OCI-LY1 (cell line): ENCODE measurements around the gene GRK5.

Experiments
- H2AFZ ChIP-seq: fragments of 200-600 bp; sonication (generic), shearing (Covaris generic); 2 replicates; pipeline ENCODE4 v1.6.0; 2014; ENCODE audit warnings: antibody characterized with exemption, mild to moderate bottlenecking, low read length
- H3F3A ChIP-seq: fragments of 200-600 bp; sonication (generic), shearing (Covaris generic); 2 replicates; pipeline ENCODE4 v1.6.0; 2014; ENCODE audit warnings: mild to moderate bottlenecking, antibody characterized with exemption, low read length, moderate library complexity; ENCODE audit not compliant: insufficient read depth
- H3K27ac ChIP-seq: fragments of 200-600 bp; sonication (generic); 2 replicates; pipeline ENCODE4 v1.5.1; 2014; ENCODE audit warnings: low read length, mixed run types, mild to moderate bottlenecking, low read depth; ENCODE audit not compliant: poor library complexity, severe bottlenecking
- H3K27me3 ChIP-seq: fragments of 200-600 bp; sonication (generic); 2 replicates; pipeline ENCODE4 v1.6.0; 2014; ENCODE audit warnings: antibody characterized with exemption, mild to moderate bottlenecking, low read length, moderate library complexity; ENCODE audit not compliant: insufficient read depth
- H3K36me3 ChIP-seq: fragments of 200-600 bp; sonication (generic); 2 replicates; pipeline ENCODE4 v1.6.1; 2014; ENCODE audit warnings: mild to moderate bottlenecking, antibody characterized with exemption, low read length, moderate library complexity, mixed read lengths; ENCODE audit not compliant: insufficient read depth
- H3K4me1 ChIP-seq: fragments of 200-600 bp; sonication (generic); 2 replicates; pipeline ENCODE4 v1.5.1; 2014; ENCODE audit warnings: mild to moderate bottlenecking, low read length, moderate library complexity; ENCODE audit not compliant: insufficient read depth, severe bottlenecking
- H3K4me2 ChIP-seq: fragments of 200-600 bp; sonication (generic), shearing (Covaris generic); 2 replicates; pipeline ENCODE4 v1.6.1; 2014; ENCODE audit warnings: low read length
- H3K4me3 ChIP-seq: fragments of 200-600 bp; sonication (generic); 2 replicates; pipeline ENCODE4 v1.5.1; 2014; ENCODE audit warnings: low read length, low read depth, mild to moderate bottlenecking, mixed read lengths; ENCODE audit not compliant: poor library complexity, severe bottlenecking
- H3K79me2 ChIP-seq: fragments of 200-600 bp; shearing (Covaris generic); 2 replicates; pipeline ENCODE4 v1.6.1; 2016; ENCODE audit warnings: mixed run types, low read length, mixed read lengths; ENCODE audit not compliant: insufficient read depth
- H3K9ac ChIP-seq: fragments of 200-600 bp; sonication (generic), shearing (Covaris generic); 2 replicates; pipeline ENCODE4 v1.6.1; 2014; ENCODE audit warnings: mild to moderate bottlenecking, low read length, mixed read lengths
- H3K9me2 ChIP-seq: fragments of 200-600 bp; sonication (generic), shearing (Covaris generic); 2 replicates; pipeline ENCODE4 v1.6.1; 2014; ENCODE audit warnings: low read depth, mild to moderate bottlenecking, low read length, mixed read lengths
- H3K9me3 ChIP-seq: fragments of 200-600 bp; shearing (Covaris generic); 2 replicates; pipeline ENCODE4 v1.6.1; 2014; ENCODE audit warnings: low read length, mixed read lengths
- H4K20me1 ChIP-seq: fragments of 200-600 bp; sonication (generic), shearing (Covaris generic); 2 replicates; pipeline ENCODE4 v1.6.0; 2016; ENCODE audit warnings: mild to moderate bottlenecking, low read length; ENCODE audit not compliant: insufficient read depth
- EZH2 ChIP-seq: fragments of 200-600 bp; sonication (generic), shearing (Covaris generic); IDR thresholded peaks from 2 replicates; pipeline ENCODE4 v1.8.0; 2017; ENCODE audit warnings: borderline replicate concordance, mixed run types, mild to moderate bottlenecking, antibody characterized with exemption, low read length, moderate library complexity, mixed read lengths
- TF ChIP-seq, protein P1 (sequence below): fragments of 200-600 bp; sonication (generic), shearing (Covaris generic); IDR thresholded peaks from 2 replicates; pipeline ENCODE4 v1.5.1; 2017; ENCODE audit warnings: mild to moderate bottlenecking, antibody characterized with exemption, low read length, moderate library complexity, mixed read lengths

GRK5 gene

DNA sequence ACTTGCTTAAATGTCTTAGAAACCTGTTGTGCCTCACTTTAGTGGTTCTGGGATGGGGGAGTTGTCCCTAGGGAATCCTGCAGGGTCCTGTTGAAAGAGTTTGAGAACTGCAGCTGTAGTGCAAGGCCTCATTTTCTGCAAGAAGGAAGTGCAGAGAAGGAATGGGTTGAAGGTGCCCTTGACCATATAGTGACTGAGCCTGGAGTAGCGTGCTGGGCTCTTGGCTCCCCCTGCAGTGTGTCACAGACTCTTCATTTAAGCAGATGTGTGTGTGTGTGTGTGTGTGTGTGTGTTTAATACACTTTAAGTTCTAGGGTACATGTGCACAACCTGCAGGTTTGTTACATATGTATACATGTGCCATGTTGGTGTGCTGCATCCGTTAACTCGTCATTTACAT is 92.2 kb downstream of the GRK5 start:
- Histone ChIP-seq H4K20me1 (no peaks in the 10 kb centered on the region), H3K9ac (no peak overlapping the region), H3F3A (no peaks in the 10 kb centered on the region), H3K9me3 (no peaks in the 10 kb centered on the region), H3K9me2 (no peaks in the 10 kb centered on the region), H3K36me3 (no peaks in the 10 kb centered on the region; the same call in 1 of the 2 replicates), H2AFZ (no peak overlapping the region), H3K79me2 (no peaks in the 10 kb centered on the region), H3K4me2 (no peak overlapping the region), H3K4me1 (peaks cover 3% of the 10 kb centered on the region), H3K27me3 (no peaks in the 10 kb centered on the region), H3K27ac (no peak overlapping the region), H3K4me3 (no peak overlapping the region)
- TF ChIP-seq, protein P1, sequence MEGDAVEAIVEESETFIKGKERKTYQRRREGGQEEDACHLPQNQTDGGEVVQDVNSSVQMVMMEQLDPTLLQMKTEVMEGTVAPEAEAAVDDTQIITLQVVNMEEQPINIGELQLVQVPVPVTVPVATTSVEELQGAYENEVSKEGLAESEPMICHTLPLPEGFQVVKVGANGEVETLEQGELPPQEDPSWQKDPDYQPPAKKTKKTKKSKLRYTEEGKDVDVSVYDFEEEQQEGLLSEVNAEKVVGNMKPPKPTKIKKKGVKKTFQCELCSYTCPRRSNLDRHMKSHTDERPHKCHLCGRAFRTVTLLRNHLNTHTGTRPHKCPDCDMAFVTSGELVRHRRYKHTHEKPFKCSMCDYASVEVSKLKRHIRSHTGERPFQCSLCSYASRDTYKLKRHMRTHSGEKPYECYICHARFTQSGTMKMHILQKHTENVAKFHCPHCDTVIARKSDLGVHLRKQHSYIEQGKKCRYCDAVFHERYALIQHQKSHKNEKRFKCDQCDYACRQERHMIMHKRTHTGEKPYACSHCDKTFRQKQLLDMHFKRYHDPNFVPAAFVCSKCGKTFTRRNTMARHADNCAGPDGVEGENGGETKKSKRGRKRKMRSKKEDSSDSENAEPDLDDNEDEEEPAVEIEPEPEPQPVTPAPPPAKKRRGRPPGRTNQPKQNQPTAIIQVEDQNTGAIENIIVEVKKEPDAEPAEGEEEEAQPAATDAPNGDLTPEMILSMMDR, result peak; percentile 29; the same call in 1 of the 2 replicates
- no peak for TF ChIP-seq EZH2

DNA sequence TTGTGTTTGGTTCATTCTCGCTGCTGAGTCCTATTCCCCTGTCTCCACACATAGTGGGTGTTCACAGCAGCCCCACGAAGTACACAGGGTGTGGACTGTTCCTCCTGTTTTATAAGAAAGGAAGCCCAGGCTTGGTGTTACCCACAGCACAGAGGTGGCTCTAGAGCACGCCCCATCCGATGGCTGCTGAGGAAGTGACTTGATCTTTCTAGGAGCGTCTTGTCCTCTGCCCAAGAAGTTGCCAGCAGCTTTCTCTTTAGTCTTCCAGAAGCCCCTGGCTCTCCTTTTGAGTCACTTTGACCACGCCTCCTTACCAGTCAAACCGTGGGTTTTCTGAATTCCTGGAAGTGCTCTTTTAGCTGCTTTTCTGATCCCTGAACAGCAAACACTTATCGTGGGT is 94.0 kb downstream of the GRK5 start:
- no peak overlapping the region for H3K4me2 ChIP-seq
- H4K20me1 ChIP-seq, result no peaks in the 10 kb centered on the region
- H3K9me3 ChIP-seq, result no peaks in the 10 kb centered on the region
- H3K27me3 ChIP-seq, result no peaks in the 10 kb centered on the region
- H3K79me2 ChIP-seq, result no peaks in the 10 kb centered on the region
- no peak overlapping the region for H3K27ac ChIP-seq
- no peak overlapping the region for H2AFZ ChIP-seq
- no peaks in the 10 kb centered on the region for H3K9me2 ChIP-seq
- H3K36me3 ChIP-seq, result no peaks in the 10 kb centered on the region; the same call in 1 of the 2 replicates
- no peak overlapping the region for H3K9ac ChIP-seq
- peaks cover 21% of the 10 kb centered on the region for H3K4me1 ChIP-seq
- peaks cover 5% of the 10 kb centered on the region; the same call in 1 of the 2 replicates for H3F3A ChIP-seq
- H3K4me3 ChIP-seq, result no peak overlapping the region
- no peak for TF ChIP-seq EZH2
- TF ChIP-seq, protein P1, result no peak

DNA sequence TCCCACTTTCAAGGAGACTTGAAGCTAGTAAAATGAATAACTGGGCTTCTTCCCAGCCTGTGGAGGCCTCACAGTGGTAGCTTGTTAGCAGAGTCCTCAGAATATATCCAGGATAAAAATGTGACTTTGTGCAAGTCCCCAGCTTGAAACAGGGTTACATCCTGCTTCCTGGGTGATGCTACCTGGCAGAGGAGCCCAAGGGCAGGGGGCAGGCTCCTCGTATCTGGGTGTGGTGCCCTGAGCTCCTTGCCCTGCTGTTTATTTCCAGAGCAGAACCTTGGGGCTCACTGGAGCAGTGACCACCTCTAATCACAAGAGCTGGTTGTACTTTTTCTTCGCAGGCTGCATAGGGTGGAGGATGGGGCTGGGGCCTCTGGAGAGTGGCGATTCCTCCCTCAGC is 94.8 kb downstream of the GRK5 start:
- Histone ChIP-seq H3K9me3 (no peaks in the 10 kb centered on the region), H3K9me2 (no peaks in the 10 kb centered on the region), H2AFZ (no peak overlapping the region), H3K4me1 (peaks cover 29% of the 10 kb centered on the region), H3K9ac (no peak overlapping the region), H3K27me3 (no peaks in the 10 kb centered on the region), H3F3A (peaks cover 6% of the 10 kb centered on the region; the same call in 1 of the 2 replicates), H3K4me3 (no peak overlapping the region), H3K36me3 (no peaks in the 10 kb centered on the region; the same call in 1 of the 2 replicates), H3K79me2 (no peaks in the 10 kb centered on the region), H3K4me2 (no peak overlapping the region), H3K27ac (no peak overlapping the region), H4K20me1 (no peaks in the 10 kb centered on the region)
- TF ChIP-seq, protein P1, result no peak
- no peak for TF ChIP-seq EZH2
